ENCODE data around the gene HES1.

The HES1 gene

GRCh38 chr3:194101592-194102432 is 34.1 kb upstream of the HES1 start:
- DNase-seq (ENCODE audit: low read depth in 1 of 2, low spot score in 1 of 2) = no peak

GRCh38 chr3:194102436-194102835 is 33.5 kb upstream of the HES1 start:
- no peak for DNase-seq (ENCODE audit: low read depth in 1 of 2, low spot score in 1 of 2)

- DNase-seq (ENCODE audit: low read depth in 1 of 2, low spot score in 1 of 2) = peak in 1 of 2 donors; percentile 30
Measured at GRCh38 chr3:194103505-194103904, 32.4 kb upstream of the HES1 start.

- DNase-seq (ENCODE audit: low read depth in 1 of 2, low spot score in 1 of 2) = no peak
Measured at GRCh38 chr3:194103983-194104751, 31.8 kb upstream of the HES1 start.

- DNase-seq (ENCODE audit: low read depth in 1 of 2, low spot score in 1 of 2) = no peak
Measured at GRCh38 chr3:194105292-194105691, 30.7 kb upstream of the HES1 start.

- peak in 1 of 2 donors; percentile 15 for DNase-seq (ENCODE audit: low read depth in 1 of 2, low spot score in 1 of 2)
Measured at GRCh38 chr3:194107107-194107506, 28.8 kb upstream of the HES1 start.

- DNase-seq (ENCODE audit: low read depth in 1 of 2, low spot score in 1 of 2) = no peak
Measured at GRCh38 chr3:194109192-194109863, 26.6 kb upstream of the HES1 start.

- DNase-seq (ENCODE audit: low read depth in 1 of 2, low spot score in 1 of 2) = no peak
Measured at GRCh38 chr3:194110483-194110882, 25.5 kb upstream of the HES1 start.

- DNase-seq (ENCODE audit: low read depth in 1 of 2, low spot score in 1 of 2) = no peak
Measured at GRCh38 chr3:194111336-194111735, 24.6 kb upstream of the HES1 start.

- no peak for DNase-seq (ENCODE audit: low read depth in 1 of 2, low spot score in 1 of 2)
Measured at GRCh38 chr3:194112120-194113106, 23.5 kb upstream of the HES1 start.

- no peak for DNase-seq (ENCODE audit: low read depth in 1 of 2, low spot score in 1 of 2)
Measured at GRCh38 chr3:194114123-194114522, 21.8 kb upstream of the HES1 start.

- no peak for DNase-seq (ENCODE audit: low read depth in 1 of 2, low spot score in 1 of 2)
Measured at GRCh38 chr3:194117104-194117845, 18.7 kb upstream of the HES1 start.

- no peak for DNase-seq (ENCODE audit: low read depth in 1 of 2, low spot score in 1 of 2)
Measured at GRCh38 chr3:194118920-194119319, 17.0 kb upstream of the HES1 start.

- DNase-seq (ENCODE audit: low read depth in 1 of 2, low spot score in 1 of 2) = no peak
Measured at GRCh38 chr3:194119831-194120590, 15.9 kb upstream of the HES1 start.

GRCh38 chr3:194120789-194121770 is 14.9 kb upstream of the HES1 start:
- no peak for DNase-seq (ENCODE audit: low read depth in 1 of 2, low spot score in 1 of 2)

GRCh38 chr3:194121891-194122631 is 13.9 kb upstream of the HES1 start:
- DNase-seq (ENCODE audit: low read depth in 1 of 2, low spot score in 1 of 2) = no peak

GRCh38 chr3:194123726-194124125 is 12.2 kb upstream of the HES1 start:
- no peak for DNase-seq (ENCODE audit: low read depth in 1 of 2, low spot score in 1 of 2)

Data from activated CD4-positive, alpha-beta T cell treated with anti-CD3 and anti-CD28 coated beads, Interleukin-2, amount 50 U/mL, for 24 hours (primary cell).